ENCODE results near the gene RAP1GAP.

DNA sequence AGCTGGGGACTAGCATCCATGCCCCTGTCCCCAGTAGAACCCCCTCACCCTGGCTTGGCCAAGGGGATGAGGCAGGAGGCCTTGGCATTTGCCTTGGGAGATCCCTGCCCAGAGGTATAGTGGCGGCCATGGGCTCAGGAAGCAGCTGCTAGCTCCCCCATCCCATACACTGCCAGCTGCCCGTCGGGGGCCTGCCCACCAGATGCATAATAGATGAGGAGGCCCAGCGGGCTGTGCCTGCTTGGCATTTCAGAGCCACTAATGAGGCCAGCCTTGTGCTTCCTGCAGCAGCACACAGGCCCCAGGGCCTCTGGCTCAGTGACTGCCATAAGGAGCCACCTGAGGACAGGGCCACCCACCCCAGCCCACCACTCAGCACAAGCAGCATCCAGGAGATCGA lies 23.6 kb downstream of the RAP1GAP start:
- TF ChIP-seq, protein P1, sequence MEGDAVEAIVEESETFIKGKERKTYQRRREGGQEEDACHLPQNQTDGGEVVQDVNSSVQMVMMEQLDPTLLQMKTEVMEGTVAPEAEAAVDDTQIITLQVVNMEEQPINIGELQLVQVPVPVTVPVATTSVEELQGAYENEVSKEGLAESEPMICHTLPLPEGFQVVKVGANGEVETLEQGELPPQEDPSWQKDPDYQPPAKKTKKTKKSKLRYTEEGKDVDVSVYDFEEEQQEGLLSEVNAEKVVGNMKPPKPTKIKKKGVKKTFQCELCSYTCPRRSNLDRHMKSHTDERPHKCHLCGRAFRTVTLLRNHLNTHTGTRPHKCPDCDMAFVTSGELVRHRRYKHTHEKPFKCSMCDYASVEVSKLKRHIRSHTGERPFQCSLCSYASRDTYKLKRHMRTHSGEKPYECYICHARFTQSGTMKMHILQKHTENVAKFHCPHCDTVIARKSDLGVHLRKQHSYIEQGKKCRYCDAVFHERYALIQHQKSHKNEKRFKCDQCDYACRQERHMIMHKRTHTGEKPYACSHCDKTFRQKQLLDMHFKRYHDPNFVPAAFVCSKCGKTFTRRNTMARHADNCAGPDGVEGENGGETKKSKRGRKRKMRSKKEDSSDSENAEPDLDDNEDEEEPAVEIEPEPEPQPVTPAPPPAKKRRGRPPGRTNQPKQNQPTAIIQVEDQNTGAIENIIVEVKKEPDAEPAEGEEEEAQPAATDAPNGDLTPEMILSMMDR (IDR thresholded peaks at IDR 0.05; ENCODE audit: low read length) = no peak
- TF ChIP-seq EZH2 (IDR thresholded peaks at IDR 0.05; ENCODE audit: borderline replicate concordance, low read length) = no peak
